A673 (cell line): Measurements from ENCODE around the gene ANO4. TPM values are rescaled to one million over a fixed set of nuclear protein-coding genes. Genes with fewer than 3 reads are reported as not detected.

Experiments used
- BruUV-seq: library from RNA; stranded (reverse); fragments of 400-500 nt; replicated peaks from 2 replicates; lab custom pipeline; 2021; lab: Mats Ljungman, UMichigan
- CTCF ChIA-PET: fragments of 300-600 bp; sonication (Branson Sonifier 250); formaldehyde crosslinking; loops from one replicate; lab custom pipeline; 2022; ENCODE audit warnings: antibody characterized with exemption; lab: Charles Lee
- POLR2A ChIA-PET: fragments of 300-600 bp; sonication (Branson Sonifier 250); formaldehyde crosslinking; loops from one replicate; lab custom pipeline; 2022; ENCODE audit warnings: antibody characterized with exemption; ENCODE audit not compliant: low non-redundant PET; lab: Charles Lee
- DNase-seq: peaks from one replicate; pipeline ENCODE4 v3.0.0-alpha.2; 2015; ENCODE audit warnings: low spot score
- H3K27ac ChIP-seq: fragments of 200-600 bp; sonication (generic); 2 replicates; pipeline ENCODE4 v1.5.1; 2016; ENCODE audit warnings: mixed run types, low read depth, mild to moderate bottlenecking, mixed read lengths, antibody characterized with exemption, low read length; ENCODE audit not compliant: poor library complexity, severe bottlenecking
- H3K27me3 ChIP-seq: fragments of 200-600 bp; sonication (generic); replicated peaks from 2 replicates; pipeline ENCODE4 v1.6.1; 2017; ENCODE audit warnings: mixed run types, low read depth, mild to moderate bottlenecking, mixed read lengths, antibody characterized with exemption, low read length; ENCODE audit not compliant: insufficient read depth, poor library complexity
- H3K36me3 ChIP-seq: fragments of 200-600 bp; sonication (generic); 2 replicates; pipeline ENCODE4 v1.6.1; 2016; ENCODE audit warnings: mixed run types, mild to moderate bottlenecking, mixed read lengths, antibody characterized with exemption, low read length; ENCODE audit not compliant: insufficient read depth, poor library complexity, severe bottlenecking
- H3K4me1 ChIP-seq: fragments of 200-600 bp; sonication (generic); 2 replicates; pipeline ENCODE4 v1.6.1; 2017; ENCODE audit warnings: mixed run types, mild to moderate bottlenecking, mixed read lengths, antibody characterized with exemption, low read length; ENCODE audit not compliant: insufficient read depth, poor library complexity, severe bottlenecking
- H3K4me3 ChIP-seq: fragments of 200-600 bp; sonication (generic); 2 replicates; pipeline ENCODE4 v1.5.1; 2016; ENCODE audit warnings: low read depth, mixed run types, mild to moderate bottlenecking, mixed read lengths, low read length; ENCODE audit not compliant: poor library complexity, severe bottlenecking
- H3K9me3 ChIP-seq: fragments of 200-600 bp; sonication (generic); 2 replicates; pipeline ENCODE4 v1.6.1; 2016; ENCODE audit warnings: mixed run types, low read depth, mild to moderate bottlenecking, mixed read lengths, antibody characterized with exemption, low read length; ENCODE audit not compliant: poor library complexity, severe bottlenecking
- CTCF ChIP-seq: fragments of 300-800, 200-600 bp; sonication (generic); conservative IDR thresholded peaks from 2 replicates; pipeline ENCODE4 v1.5.1; 2017; ENCODE audit warnings: low read depth, mild to moderate bottlenecking, antibody characterized with exemption, low read length, moderate library complexity, mixed read lengths
- EZH2 ChIP-seq: fragments of 200-600 bp; sonication (generic); IDR thresholded peaks from 2 replicates; pipeline ENCODE4 v1.6.1; 2017; ENCODE audit warnings: borderline replicate concordance, low read depth, mild to moderate bottlenecking, mixed read lengths, antibody characterized with exemption, low read length; ENCODE audit not compliant: poor library complexity, severe bottlenecking
- intact Hi-C: fragments of 100-400 bp; cut with micrococcal nuclease; formaldehyde crosslinking; loops from one replicate; pipeline ENCODE4 v1.10.0; 2022; ENCODE audit not compliant: unreplicated experiment
- total RNA-seq: library from RNA; stranded (reverse); gene quantifications from 2 replicates; pipeline ENCODE4 v1.2.3, GENCODE V29; 2021

The ANO4 gene
- total RNA-seq, 1 experiment from 2014 or later, result 9.3 TPM

- TF ChIP-seq CTCF (no peak), EZH2 (no peak)
- Histone ChIP-seq H3K9me3 (no peaks in the 10 kb centered on the region), H3K36me3 (no peaks in the 10 kb centered on the region), H3K27ac (no peak overlapping the region), H3K4me3 (no peak overlapping the region), H3K27me3 (no peaks in the 10 kb centered on the region), H3K4me1 (no peaks in the 10 kb centered on the region)
- no peak for DNase-seq
- POLR2A ChIA-PET, result interaction anchor here (0.5 kb wide), 1 partner anchor 17 kb away, joined by 8 read pairs; no protein-coding TSS in a partner anchor
- CTCF ChIA-PET, result no interaction called here
- BruUV-seq, result no TSS peak
- intact Hi-C loops, result no loop called here
Observed at GRCh38 chr12:101027816-101028215, 233.2 kb downstream of the ANO4 start.

- peak; percentile 18 for DNase-seq
- no peak overlapping the region for H3K27ac ChIP-seq
- H3K36me3 ChIP-seq, result no peaks in the 10 kb centered on the region
- intact Hi-C loops, result no loop called here
- TF ChIP-seq EZH2 (no peak), CTCF (no peak)
- H3K9me3 ChIP-seq, result no peaks in the 10 kb centered on the region
- H3K27me3 ChIP-seq, result no peaks in the 10 kb centered on the region
- ChIA-PET CTCF (no interaction called here), POLR2A (no interaction called here)
- no peaks in the 10 kb centered on the region for H3K4me1 ChIP-seq
- H3K4me3 ChIP-seq, result no peak overlapping the region
- BruUV-seq, result no TSS peak
Observed at GRCh38 chr12:101038289-101038871, 243.8 kb downstream of the ANO4 start.

GRCh38 chr12:101039848-101040531 lies 245.4 kb downstream of the ANO4 start:
- no peak overlapping the region for H3K4me3 ChIP-seq
- no peak for DNase-seq
- no peaks in the 10 kb centered on the region for H3K27me3 ChIP-seq
- no peaks in the 10 kb centered on the region for H3K9me3 ChIP-seq
- POLR2A ChIA-PET, result no interaction called here
- intact Hi-C loops, result no loop called here
- TF ChIP-seq EZH2 (no peak), CTCF (no peak)
- BruUV-seq, result no TSS peak
- CTCF ChIA-PET, result no interaction called here
- no peaks in the 10 kb centered on the region for H3K4me1 ChIP-seq
- H3K36me3 ChIP-seq, result no peaks in the 10 kb centered on the region
- H3K27ac ChIP-seq, result no peak overlapping the region
